OCI-LY1 (cell line): Measurements from ENCODE around the gene TCAIM.
"Not testable (repeated sequence)": the region's sequence is repeated elsewhere in the genome, so short reads cannot be mapped to it uniquely, and the experiment has no call there.

Experiments
- H2AFZ ChIP-seq: fragments of 200-600 bp; sonication (generic), shearing (Covaris generic); 2 replicates; pipeline ENCODE4 v1.6.0; 2014; ENCODE audit warnings: antibody characterized with exemption, mild to moderate bottlenecking, low read length
- H3F3A ChIP-seq: fragments of 200-600 bp; sonication (generic), shearing (Covaris generic); 2 replicates; pipeline ENCODE4 v1.6.0; 2014; ENCODE audit warnings: mild to moderate bottlenecking, antibody characterized with exemption, low read length, moderate library complexity; ENCODE audit not compliant: insufficient read depth
- H3K27ac ChIP-seq: fragments of 200-600 bp; sonication (generic); 2 replicates; pipeline ENCODE4 v1.5.1; 2014; ENCODE audit warnings: low read length, mixed run types, mild to moderate bottlenecking, low read depth; ENCODE audit not compliant: poor library complexity, severe bottlenecking
- H3K27me3 ChIP-seq: fragments of 200-600 bp; sonication (generic); 2 replicates; pipeline ENCODE4 v1.6.0; 2014; ENCODE audit warnings: antibody characterized with exemption, mild to moderate bottlenecking, low read length, moderate library complexity; ENCODE audit not compliant: insufficient read depth
- H3K36me3 ChIP-seq: fragments of 200-600 bp; sonication (generic); 2 replicates; pipeline ENCODE4 v1.6.1; 2014; ENCODE audit warnings: mild to moderate bottlenecking, antibody characterized with exemption, low read length, moderate library complexity, mixed read lengths; ENCODE audit not compliant: insufficient read depth
- H3K4me1 ChIP-seq: fragments of 200-600 bp; sonication (generic); 2 replicates; pipeline ENCODE4 v1.5.1; 2014; ENCODE audit warnings: mild to moderate bottlenecking, low read length, moderate library complexity; ENCODE audit not compliant: insufficient read depth, severe bottlenecking
- H3K4me2 ChIP-seq: fragments of 200-600 bp; sonication (generic), shearing (Covaris generic); 2 replicates; pipeline ENCODE4 v1.6.1; 2014; ENCODE audit warnings: low read length
- H3K4me3 ChIP-seq: fragments of 200-600 bp; sonication (generic); 2 replicates; pipeline ENCODE4 v1.5.1; 2014; ENCODE audit warnings: low read length, low read depth, mild to moderate bottlenecking, mixed read lengths; ENCODE audit not compliant: poor library complexity, severe bottlenecking
- H3K79me2 ChIP-seq: fragments of 200-600 bp; shearing (Covaris generic); 2 replicates; pipeline ENCODE4 v1.6.1; 2016; ENCODE audit warnings: mixed run types, low read length, mixed read lengths; ENCODE audit not compliant: insufficient read depth
- H3K9ac ChIP-seq: fragments of 200-600 bp; sonication (generic), shearing (Covaris generic); 2 replicates; pipeline ENCODE4 v1.6.1; 2014; ENCODE audit warnings: mild to moderate bottlenecking, low read length, mixed read lengths
- H3K9me2 ChIP-seq: fragments of 200-600 bp; sonication (generic), shearing (Covaris generic); 2 replicates; pipeline ENCODE4 v1.6.1; 2014; ENCODE audit warnings: low read depth, mild to moderate bottlenecking, low read length, mixed read lengths
- H3K9me3 ChIP-seq: fragments of 200-600 bp; shearing (Covaris generic); 2 replicates; pipeline ENCODE4 v1.6.1; 2014; ENCODE audit warnings: low read length, mixed read lengths
- H4K20me1 ChIP-seq: fragments of 200-600 bp; sonication (generic), shearing (Covaris generic); 2 replicates; pipeline ENCODE4 v1.6.0; 2016; ENCODE audit warnings: mild to moderate bottlenecking, low read length; ENCODE audit not compliant: insufficient read depth
- CTCF ChIP-seq: fragments of 200-600 bp; sonication (generic), shearing (Covaris generic); IDR thresholded peaks from 2 replicates; pipeline ENCODE4 v1.5.1; 2017; ENCODE audit warnings: mild to moderate bottlenecking, antibody characterized with exemption, low read length, moderate library complexity, mixed read lengths
- EZH2 ChIP-seq: fragments of 200-600 bp; sonication (generic), shearing (Covaris generic); IDR thresholded peaks from 2 replicates; pipeline ENCODE4 v1.8.0; 2017; ENCODE audit warnings: borderline replicate concordance, mixed run types, mild to moderate bottlenecking, antibody characterized with exemption, low read length, moderate library complexity, mixed read lengths

Gene TCAIM

GRCh38 chr3:44392489-44392888, 53.9 kb downstream of the TCAIM start:
- no peak for TF ChIP-seq EZH2
- TF ChIP-seq CTCF, result no peak
- H3K79me2 ChIP-seq, result no peaks in the 10 kb centered on the region
- H3K9me2 ChIP-seq, result no peaks in the 10 kb centered on the region

DNA sequence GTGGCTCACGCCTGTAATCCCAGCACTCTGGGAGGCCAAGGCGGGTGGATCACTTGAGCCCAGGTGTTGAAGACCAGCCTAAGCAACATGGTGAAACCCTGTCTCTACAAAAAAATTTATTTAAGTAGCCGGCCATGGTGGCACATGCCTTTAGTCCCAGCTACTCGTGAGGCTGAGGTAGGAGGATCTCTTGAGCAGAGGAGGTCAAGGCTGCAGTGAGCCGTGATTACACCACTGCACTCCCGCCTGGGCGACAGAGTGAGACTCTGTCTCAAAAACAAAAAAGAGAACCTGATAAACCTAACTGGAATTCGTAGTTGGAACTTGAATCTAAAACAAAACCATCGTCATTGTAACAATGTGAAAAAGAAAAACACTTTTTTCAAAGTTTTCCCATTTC, 57.1 kb downstream of the TCAIM start:
- no peak for TF ChIP-seq EZH2
- TF ChIP-seq CTCF, result no peak
- no peaks in the 10 kb centered on the region for H3K27me3 ChIP-seq
- no peaks in the 10 kb centered on the region for H4K20me1 ChIP-seq
- H3K36me3 ChIP-seq, result no peaks in the 10 kb centered on the region
- H3K9ac ChIP-seq, result no peak overlapping the region
- no peak overlapping the region for H3K4me2 ChIP-seq
- H3K79me2 ChIP-seq, result no peaks in the 10 kb centered on the region
- no peak overlapping the region for H3K27ac ChIP-seq
- no peak overlapping the region for H3K4me3 ChIP-seq
- no peaks in the 10 kb centered on the region for H3K9me2 ChIP-seq
- H2AFZ ChIP-seq, result no peak overlapping the region
- H3F3A ChIP-seq, result no peaks in the 10 kb centered on the region
- no peaks in the 10 kb centered on the region for H3K4me1 ChIP-seq
- no peaks in the 10 kb centered on the region for H3K9me3 ChIP-seq

More at GRCh38 chr3:44392489-44392888, 53.9 kb downstream of the TCAIM start:
- no peak overlapping the region for H3K4me2 ChIP-seq
- no peaks in the 10 kb centered on the region for H3K4me1 ChIP-seq
- H3K27ac ChIP-seq, result no peak overlapping the region
- H4K20me1 ChIP-seq, result no peaks in the 10 kb centered on the region
- no peaks in the 10 kb centered on the region for H3F3A ChIP-seq
- no peaks in the 10 kb centered on the region for H3K27me3 ChIP-seq
- H3K9ac ChIP-seq, result no peak overlapping the region
- no peak overlapping the region for H3K4me3 ChIP-seq
- no peaks in the 10 kb centered on the region for H3K36me3 ChIP-seq
- no peak overlapping the region for H2AFZ ChIP-seq
- 0 out of 2 replicates have a peak, but pooled peaks cover 2% of the 10 kb centered on the region for H3K9me3 ChIP-seq

- no peak overlapping the region for H3K9ac ChIP-seq
- no peak overlapping the region for H3K4me2 ChIP-seq
- H3K4me3 ChIP-seq, result no peak overlapping the region
- H3K27me3 ChIP-seq, result no peaks in the 10 kb centered on the region
- no peaks in the 10 kb centered on the region for H3K36me3 ChIP-seq
- H3K79me2 ChIP-seq, result no peaks in the 10 kb centered on the region
- no peak overlapping the region for H3K27ac ChIP-seq
- no peak overlapping the region for H2AFZ ChIP-seq
- H3K9me3 ChIP-seq, result no peaks in the 10 kb centered on the region
- TF ChIP-seq EZH2 (no peak), CTCF (no peak)
- H3F3A ChIP-seq, result no peaks in the 10 kb centered on the region
- H4K20me1 ChIP-seq, result no peaks in the 10 kb centered on the region
- no peaks in the 10 kb centered on the region for H3K9me2 ChIP-seq
- H3K4me1 ChIP-seq, result no peaks in the 10 kb centered on the region
These were observed 57.9 kb downstream of the TCAIM start for GRCh38 chr3:44396200-44397171.

GRCh38 chr3:44398271-44398670, 59.7 kb downstream of the TCAIM start:
- not testable (repeated sequence) for H3K36me3 ChIP-seq, H3K4me2 ChIP-seq, H3K79me2 ChIP-seq, H3K4me3 ChIP-seq, H3K4me1 ChIP-seq, H3K9ac ChIP-seq, H3K27ac ChIP-seq, H3F3A ChIP-seq, H4K20me1 ChIP-seq, H3K9me2 ChIP-seq, H2AFZ ChIP-seq, H3K27me3 ChIP-seq, H3K9me3 ChIP-seq
